ENCODE measurements around the gene IFT27.
A peak's percentile ranks its signal among the peaks of the same experiment; 100 is the strongest.
"Not testable (repeated sequence)": the region's sequence is repeated elsewhere in the genome, so short reads cannot be mapped to it uniquely, and the experiment has no call there.

Gene IFT27

DNA sequence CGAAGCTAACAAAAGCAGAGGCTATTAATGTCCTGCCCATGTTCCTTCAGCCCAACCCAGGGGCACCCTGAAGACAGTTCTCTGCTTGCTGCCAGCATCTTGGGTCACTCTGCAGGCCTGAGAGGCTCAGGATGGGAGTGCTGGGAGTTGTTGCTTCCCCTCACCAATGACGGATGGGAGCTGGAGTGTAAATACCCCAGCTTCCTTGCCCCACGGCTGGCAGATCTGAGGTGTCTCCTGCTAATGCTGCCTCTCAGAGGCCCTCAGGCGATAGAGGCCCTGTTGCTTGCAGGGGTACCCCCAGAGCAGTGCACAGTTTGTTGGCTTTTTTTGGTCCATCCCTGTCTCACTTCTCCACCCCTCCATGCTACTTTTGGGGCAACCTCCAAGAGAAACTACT is 32.9 kb downstream of the IFT27 start:
- no peak for DNase-seq

DNA sequence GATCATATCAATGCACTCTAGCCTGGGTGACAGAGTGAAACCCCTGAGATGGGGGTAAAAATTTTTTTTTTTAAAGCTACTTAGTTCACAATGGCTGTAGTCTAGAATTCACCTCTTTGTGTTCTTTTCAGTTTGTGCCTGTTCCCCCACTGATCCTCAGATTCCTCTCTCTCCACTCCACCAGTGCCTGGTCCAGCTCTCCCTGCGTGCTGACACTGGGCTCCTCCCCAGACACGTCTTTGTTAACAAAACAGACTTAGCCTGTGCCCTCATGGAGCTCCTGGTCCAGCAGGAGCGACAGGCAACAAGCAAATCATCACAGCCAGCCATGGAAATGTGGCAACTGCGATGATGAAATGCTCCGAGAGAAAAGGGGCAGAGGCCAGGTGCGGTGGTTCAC is 34.0 kb downstream of the IFT27 start:
- no peak for DNase-seq

DNA sequence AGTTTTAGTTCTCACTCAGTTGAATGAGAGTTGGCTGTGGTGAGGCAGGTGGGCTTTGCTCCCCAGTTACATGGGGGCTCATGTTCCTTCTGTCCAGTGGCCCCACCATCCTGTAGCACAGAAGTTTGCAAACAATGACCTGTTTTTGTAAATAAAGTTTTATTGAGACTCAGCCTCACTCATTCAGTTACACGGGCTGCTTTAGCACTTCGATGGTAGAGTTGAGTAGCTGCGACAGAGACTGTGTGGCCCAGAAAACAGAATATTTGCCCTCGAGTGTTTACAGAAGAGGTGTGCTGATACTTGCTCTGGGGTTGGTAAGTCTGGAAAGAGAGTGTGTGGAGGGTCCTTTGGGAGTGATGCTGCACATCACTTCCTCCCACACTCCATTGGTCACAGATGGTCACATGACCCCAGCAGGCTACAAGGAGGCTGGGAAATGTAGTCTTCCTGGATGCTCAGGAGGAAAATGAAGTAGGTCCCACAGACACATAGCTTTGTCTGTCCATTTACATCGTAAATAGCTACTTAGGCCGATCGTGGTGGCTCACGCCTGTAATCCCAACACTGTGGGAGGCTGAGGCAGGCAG is 34.6 kb downstream of the IFT27 start:
- no peak for DNase-seq

DNA sequence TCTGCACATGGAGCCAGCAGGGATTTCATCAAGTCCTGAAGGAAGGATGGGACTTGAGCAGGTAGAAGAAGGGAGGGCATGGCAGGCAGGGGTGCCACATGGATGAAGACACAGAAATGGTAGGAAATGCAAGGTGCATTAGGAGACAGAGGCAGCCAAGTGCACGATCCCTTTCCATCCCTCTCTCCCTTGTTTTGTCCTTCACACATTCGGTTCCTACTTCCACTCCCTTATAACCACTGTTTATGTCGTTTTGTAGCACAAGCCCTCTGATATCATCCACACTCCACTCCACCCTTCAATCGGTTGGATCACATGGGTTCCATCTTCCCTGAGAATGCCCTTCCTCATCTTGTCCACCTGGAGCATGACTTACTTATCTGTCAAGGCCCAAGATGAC is 35.2 kb downstream of the IFT27 start:
- DNase-seq: no peak

DNA sequence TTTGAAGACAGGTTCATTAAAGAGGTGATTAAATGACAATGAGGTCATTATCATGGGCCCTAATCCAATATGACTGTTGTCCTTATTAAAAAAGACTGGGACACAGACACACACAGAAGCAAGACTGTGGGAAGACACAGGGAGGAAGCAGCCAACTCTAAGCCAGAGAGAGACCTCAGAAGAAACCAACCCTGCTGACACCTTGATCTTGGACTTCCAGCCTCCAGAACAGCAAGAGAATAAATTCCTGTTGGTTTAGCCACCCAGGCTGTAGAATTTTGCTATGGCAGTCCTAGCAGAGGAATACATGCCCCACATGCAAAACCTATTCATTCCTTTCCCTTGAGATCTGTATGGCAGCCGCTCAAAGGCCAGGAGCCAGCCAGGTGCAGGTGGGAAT is 36.7 kb downstream of the IFT27 start:
- DNase-seq: no peak

GRCh38 chr22:36738416-36739020 is 37.4 kb downstream of the IFT27 start:
- DNase-seq: no peak

- DNase-seq: peak; percentile 34
These were observed 38.1 kb downstream of the IFT27 start for GRCh38 chr22:36737776-36738175.

- no peak for DNase-seq
These were observed 39.1 kb downstream of the IFT27 start for GRCh38 chr22:36736701-36737320.

GRCh38 chr22:36734171-36735058 is 41.5 kb downstream of the IFT27 start:
- DNase-seq: no peak

GRCh38 chr22:36733271-36733670 is 42.6 kb downstream of the IFT27 start:
- no peak for DNase-seq

GRCh38 chr22:36732609-36733008 is 43.3 kb downstream of the IFT27 start:
- no peak for DNase-seq

DNA sequence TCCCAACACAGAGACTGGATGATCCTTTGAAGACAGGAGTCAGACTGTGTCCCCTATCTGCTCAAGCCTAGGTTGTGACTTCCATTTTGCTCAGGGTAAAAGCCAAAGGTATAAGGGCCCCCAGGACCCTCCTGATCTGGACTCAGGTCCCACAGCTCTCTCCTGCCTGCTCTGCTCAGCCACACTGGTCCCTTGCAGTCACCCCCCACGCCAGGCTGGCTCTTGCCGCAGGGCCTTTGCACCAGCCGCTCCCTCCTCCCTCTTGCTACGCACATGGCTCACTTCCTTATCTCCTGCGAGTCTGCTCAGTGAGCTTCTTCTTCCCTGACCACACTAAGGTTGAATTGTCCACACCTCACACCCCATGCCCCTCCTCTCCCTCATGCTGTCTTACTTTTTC is 44.0 kb downstream of the IFT27 start:
- DNase-seq: no peak

DNA sequence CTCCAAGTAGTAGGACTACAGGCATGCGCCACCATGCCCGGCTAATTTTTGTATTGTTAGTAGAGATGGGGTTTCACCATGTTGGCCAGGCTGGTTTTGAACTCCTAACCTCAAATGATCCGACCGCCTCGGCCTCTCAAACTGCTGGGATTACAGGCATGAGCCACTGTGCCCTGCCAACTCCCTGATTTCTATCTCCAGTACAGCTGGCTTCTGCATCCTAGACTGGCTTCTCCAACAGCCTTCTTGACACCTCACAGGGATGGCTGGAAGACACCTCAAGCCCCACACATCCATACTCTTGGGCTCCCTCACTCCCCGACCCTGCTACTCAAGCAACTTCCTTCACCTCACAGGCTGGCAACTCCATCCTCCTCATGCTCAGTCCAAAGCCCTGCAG is 44.6 kb downstream of the IFT27 start:
- DNase-seq: not testable (repeated sequence)

DNA sequence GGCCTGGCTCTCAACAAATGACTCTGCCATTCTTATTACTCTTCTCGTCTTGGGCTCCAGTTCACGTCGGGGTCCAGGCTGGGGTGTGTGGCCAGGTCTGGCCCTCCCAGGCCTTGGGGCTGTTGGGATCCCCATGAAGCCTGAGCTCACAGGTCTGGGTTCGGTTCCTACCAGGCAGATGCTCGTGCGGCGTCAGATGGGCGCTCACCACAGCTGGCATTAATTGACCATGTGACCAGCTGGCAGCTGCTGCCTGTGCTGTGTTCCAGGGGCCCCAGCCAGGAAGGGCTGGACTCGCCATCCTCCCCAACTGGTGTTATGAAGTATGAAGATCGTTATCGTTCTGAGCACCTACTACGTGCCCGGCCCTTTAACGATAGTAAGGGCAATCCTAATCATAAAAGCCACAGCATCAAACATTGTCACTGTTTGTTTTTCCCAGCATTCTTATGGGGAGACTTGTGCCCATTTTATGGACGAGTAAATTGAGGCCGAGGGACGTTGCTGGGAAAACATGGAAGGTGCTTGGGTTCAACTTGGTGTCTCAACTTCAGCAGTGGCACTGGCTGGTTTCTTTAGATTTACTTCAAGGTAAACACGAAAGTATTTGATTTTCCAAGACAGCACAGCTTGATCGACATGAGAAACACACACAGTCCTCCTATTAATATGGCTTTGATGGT is 45.6 kb downstream of the IFT27 start:
- no peak for DNase-seq

DNA sequence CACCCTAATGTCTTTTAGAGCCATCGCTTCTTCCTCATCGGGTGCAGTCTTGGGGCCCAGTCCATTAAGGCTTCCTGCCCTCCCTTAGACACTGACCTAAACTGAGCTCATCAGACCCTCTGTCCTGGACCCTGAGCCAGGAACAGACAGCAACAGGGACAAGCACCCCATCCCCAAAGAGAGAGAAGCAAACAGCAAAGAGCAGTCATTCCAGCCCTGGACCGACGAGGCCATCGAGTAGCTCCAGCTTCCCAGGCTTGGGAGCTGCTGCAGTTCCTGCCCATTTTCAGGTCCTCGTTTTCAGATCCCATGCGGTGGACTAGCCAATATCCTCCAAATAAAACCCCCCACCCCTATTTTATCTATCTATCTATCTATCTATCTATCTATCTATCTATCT is 46.6 kb downstream of the IFT27 start:
- DNase-seq: no peak

- no peak for DNase-seq
These were observed 47.4 kb downstream of the IFT27 start for GRCh38 chr22:36728505-36728904.

DNA sequence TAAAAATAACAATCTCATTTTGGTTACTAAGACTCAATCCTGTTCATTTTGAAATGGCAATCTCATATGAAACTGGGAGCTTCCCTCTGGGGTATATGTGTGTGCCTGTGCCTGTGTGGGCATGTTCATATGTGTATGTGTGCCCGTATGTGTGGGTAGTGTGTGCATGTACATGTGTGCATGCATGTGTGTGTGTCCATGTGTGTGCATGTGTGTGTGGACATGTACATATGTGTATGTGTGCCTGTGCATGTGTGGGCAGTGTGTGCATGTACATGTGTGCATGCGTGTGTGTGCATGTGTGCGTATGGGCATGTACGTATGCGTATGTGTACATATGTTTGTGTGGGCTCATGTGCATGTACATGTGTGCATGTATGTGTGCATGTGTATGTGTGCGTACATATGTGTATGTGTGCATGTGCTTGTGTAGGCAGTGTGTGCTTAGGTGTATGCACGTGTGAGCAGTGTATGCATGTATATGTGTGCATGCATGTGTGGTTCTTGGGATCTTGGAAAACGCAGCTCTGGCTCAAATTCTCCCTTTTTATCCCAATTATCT is 47.9 kb downstream of the IFT27 start:
- no peak for DNase-seq

DNA sequence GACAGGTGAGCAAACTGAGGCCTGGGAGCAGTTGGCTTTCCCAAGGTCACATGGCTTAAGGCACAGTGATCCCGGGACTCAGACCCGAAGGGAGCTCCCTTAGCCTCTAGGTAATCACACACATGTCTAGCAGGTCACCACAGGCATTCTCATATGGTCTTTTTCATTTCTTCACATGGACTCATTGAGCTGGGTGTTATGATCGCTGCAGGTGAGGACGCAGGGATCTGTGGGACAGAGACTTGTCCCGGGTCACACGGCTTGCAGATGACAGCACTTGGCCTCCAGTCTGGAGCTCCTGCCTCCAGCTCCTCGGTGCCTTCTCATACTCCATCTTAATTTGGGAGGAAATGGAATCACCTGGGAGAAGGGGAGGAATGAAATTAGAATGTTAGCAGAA is 48.8 kb downstream of the IFT27 start:
- no peak for DNase-seq

DNA sequence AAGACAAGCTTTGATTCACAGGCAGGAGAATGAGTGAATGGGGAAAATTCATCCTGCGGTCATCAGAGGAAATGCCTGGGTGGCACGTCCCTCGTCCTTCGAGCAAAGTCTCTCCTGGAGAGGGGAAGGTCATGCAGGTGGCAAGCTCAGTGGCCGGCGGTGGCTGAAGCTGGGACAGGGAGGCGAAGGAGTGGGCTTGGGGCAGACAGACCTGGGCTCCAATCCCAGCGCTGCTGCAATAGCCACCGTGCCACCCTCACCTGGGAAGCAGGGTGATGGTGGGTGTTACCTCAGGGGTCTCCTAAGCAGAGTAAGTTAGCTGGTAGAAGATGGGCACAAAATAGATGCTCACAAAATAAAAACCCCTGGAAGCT is 49.9 kb downstream of the IFT27 start:
- no peak for DNase-seq

DNA sequence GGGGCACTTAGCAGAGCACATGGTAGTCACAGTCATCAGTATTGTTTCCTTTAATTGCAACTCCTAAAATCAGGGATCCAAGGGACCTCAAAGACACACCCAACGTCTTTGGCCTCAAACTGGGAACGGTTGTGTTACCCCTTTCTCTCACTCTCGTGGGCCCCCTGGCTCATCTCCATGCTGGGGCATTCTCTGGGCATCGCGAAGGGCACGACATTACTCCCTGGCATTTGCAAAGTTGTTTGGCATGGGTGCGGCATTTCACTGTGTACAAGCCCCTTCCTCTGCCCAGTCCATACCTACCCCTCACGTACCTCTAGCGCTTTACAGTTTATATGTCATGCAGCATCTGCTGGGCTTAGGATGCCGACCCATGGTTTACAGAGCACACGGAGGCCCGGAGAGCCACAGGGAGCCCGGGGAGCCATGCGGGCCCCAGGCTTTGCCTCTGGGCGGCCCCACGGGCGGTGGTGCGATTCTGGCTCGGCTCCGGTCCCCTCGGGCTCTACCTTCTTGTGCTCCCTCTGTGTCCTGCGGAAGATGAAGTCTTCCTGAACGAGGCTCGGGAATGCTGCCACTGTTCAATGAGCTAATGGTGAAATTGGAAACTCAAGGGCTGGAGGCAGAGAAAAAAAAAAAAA is 50.4 kb downstream of the IFT27 start:
- DNase-seq: no peak

DNA sequence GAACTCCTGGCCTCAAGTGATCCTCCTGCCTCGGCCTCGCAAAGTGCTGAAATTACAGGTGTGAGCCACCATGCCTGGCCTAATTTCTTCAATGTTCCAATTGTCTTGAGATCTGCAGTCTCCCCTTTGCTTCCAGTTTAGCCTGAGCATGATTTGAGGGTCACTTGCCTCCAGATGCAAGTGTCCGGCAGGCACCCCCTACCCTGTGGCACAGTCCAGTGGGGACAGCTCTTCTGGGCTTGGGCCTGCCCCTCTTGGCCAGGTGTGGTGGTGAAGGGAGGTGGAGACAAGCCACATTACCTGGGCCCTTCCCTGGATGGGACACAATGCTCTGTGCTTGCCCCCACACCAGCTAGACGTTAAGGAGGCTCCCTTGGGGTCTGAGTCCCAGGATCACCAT is 51.1 kb downstream of the IFT27 start:
- no peak for DNase-seq

GRCh38 chr22:36722055-36722454 is 53.9 kb downstream of the IFT27 start:
- DNase-seq: no peak

All from CD4-positive, alpha-beta T cell treated with Interleukin-15 for 1 hour (primary cell).